NK-92 treated with Interleukin-12 subunit alpha and Interleukin-12 subunit beta, amount 100 ng/mL, for 24 hours (cell line): Measurements from ENCODE around the gene TEPSIN.

Source experiments
- DNase-seq: peaks from one replicate; lab custom pipeline; 2025; lab: John Stamatoyannopoulos, UW

TEPSIN gene

DNA sequence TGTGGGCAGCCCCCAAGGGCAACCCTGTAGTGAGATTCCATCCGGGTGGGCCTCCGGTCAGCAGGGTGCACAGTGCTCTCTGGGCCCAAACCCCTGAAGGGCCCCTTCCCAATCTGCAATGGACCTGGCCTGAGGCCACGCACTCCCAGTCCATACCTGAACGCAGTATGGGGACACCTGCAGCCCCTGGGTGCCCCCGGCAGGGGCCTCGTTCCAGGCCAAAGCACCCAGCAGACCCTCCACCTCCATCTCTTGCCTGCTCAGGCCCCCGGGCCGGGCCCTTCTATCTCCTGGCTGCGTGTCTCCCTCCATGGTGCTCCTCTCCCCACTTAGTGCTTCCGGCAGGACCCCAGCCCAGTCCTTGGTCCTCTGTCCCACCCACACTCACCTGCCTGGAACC is 55.5 kb downstream of the TEPSIN start:
- no peak for DNase-seq

DNA sequence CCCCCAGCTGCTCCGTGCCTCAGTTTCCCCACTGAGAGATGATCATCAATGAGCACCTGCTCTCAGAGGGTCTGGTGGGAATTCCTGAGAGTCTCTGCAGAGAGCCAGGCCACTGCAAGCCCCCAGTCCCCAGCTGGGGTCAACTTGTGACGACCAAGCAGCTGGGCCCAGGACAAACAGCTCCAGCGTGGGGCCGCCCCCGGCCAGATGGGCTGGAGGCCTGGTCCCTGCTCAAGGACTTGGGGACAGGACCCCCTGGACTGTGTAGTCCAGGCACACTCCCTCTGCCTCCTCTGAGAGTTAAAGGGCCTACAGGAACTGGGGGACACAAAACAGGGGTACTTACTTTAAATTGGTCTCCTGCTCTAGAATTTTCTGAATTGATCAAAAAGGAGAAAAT is 56.3 kb downstream of the TEPSIN start:
- DNase-seq, result no peak

GRCh38 chr17:81181811-81182185 is 57.1 kb downstream of the TEPSIN start:
- DNase-seq, result no peak

DNA sequence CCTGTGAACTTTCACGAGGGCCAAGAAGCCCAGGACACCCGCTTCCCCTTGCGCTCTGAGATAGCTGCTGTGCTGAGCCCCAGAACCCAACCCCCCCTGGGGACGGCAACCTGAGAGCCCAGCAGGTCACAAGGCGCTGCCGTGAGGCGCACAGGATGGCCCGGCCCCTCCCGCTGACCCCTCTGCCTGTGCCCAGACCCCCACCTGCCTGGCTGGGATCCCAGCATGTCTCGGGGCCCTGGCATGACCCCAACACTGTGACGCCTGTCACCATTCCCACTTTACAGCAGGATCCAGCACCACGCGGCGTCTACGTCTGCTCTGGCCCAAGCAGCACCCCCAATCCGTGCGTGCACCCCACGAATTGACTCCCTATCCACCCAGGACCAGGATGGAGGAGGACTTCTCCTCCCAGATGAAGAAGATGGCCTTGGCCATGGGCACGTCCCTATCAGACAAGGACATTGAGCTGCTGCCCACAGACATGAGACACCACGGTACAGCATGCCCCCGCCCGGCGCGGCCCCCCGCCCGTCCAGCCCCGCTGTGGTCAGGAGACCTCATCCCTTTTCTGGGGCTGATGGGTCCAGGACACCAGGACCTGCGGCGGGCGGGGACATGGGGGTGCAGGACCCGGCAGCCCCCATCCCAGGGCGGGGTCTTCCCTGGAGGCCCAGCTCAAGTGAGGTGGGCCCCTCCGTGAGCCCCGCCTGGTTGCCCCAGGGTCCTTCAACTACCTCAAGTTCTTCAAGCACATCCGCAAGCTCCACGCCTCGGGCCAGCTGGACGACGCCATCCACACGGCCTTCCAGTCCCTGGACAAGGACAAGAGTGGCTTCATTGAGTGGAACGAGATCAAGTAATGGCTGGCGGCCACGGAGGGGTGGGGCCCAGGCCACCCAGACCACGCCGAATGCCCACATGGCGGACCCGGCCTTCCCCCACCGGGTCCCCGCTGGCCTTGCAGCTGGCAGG is 57.7 kb downstream of the TEPSIN start:
- no peak for DNase-seq

DNA sequence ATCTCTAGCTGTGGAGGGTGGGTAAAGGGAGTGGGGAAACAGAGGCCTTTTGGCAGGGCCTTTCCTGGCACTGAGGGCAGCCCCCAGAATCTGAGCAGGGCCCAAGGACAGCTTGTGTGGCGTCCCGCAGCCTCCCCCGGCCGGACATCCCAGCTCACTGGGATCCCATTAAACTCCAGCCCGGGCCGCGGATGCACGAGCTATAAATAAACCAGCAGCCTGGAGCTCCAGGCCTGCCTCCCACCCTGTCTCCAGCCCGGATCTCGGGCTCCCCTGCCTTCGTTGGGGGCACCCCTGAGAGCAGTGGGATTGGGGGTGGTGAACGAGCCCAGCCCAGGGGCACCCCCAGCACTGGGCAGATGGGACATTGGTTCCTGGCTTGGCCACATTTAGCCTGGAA is 59.0 kb downstream of the TEPSIN start:
- DNase-seq, result no peak

DNA sequence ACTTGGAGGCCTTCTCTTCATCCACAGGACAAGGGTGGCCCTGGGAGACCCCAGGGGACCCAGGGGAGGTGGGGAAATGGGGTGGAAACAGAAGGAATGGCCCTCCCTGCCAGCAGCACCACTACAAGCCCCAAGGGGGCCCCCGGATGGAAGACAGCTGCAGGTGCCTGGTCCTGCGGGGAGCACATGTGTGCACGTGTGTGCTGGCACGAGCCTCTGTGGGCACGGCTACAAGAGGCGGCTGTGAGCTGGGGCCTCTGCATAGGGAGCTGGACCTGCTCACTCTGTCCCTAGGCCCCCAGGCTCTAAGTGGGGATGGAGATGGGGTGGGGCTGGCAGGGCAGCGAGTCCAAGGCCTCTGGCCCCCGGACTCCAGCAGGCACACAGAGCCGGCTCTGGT is 59.6 kb downstream of the TEPSIN start:
- no peak for DNase-seq
